K562 (cell line): ENCODE measurements around the gene SLC6A6. TPM values are rescaled to one million over a fixed set of nuclear protein-coding genes. Genes with fewer than 3 reads are reported as not detected.

Experiments used
- ATF6 ChIP-seq: sonication (generic); formaldehyde crosslinking; IDR thresholded peaks from 2 replicates; pipeline ENCODE4 v1.4.0; 2020; ENCODE audit warnings: mild to moderate bottlenecking, missing genetic modification reagents
- DNMT1 ChIP-seq: fragments of 450-650 bp; IDR thresholded peaks from 2 replicates; pipeline ENCODE4 v1.6.1; 2016; ENCODE audit warnings: antibody characterized with exemption, mild to moderate bottlenecking
- IRF1 ChIP-seq: sonication (generic); formaldehyde crosslinking; IDR thresholded peaks from 2 replicates; pipeline ENCODE4 v1.8.0; 2022; ENCODE audit warnings: missing genetic modification reagents, mild to moderate bottlenecking, borderline replicate concordance
- PHB ChIP-seq: fragments of 250-450 bp; sonication (Bioruptor Pico); IDR thresholded peaks from 2 replicates; pipeline ENCODE4 v1.5.0; 2021
- POLR2A ChIP-seq: fragments of 450-650 bp; conservative IDR thresholded peaks from 2 replicates; pipeline ENCODE4 v1.6.1; 2016
- SRSF7 ChIP-seq: fragments of 200-400 bp; formaldehyde crosslinking; optimal IDR thresholded peaks from 2 replicates; pipeline ENCODE3; 2017; ENCODE audit warnings: mild to moderate bottlenecking, low read depth, low read length
- TRIM25 ChIP-seq: fragments of 450-650 bp; IDR thresholded peaks from 2 replicates; pipeline ENCODE4 v1.7.0; 2016; ENCODE audit warnings: borderline replicate concordance
- ZZZ3 ChIP-seq: fragments of 450-650 bp; IDR thresholded peaks from 2 replicates; pipeline ENCODE4 v1.6.1; 2016; ENCODE audit warnings: antibody characterized with exemption, mild to moderate bottlenecking, moderate library complexity
- polyA plus RNA-seq, 8 experiments: library from polyadenylated mRNA; depleted of rRNA in 4 of 8; stranded (reverse) in 5 of 8; unstranded in 3 of 8; fragments of >200 nt; fragmentation: Nextera tagmentation in 2 of 8; fragmentation: Illumina TruSeq in 1 of 8; extraction: Ambion mirVana in 2 of 8; extraction: Trizol in 1 of 8; gene quantifications; 2 replicates each; pipeline versions ENCODE4 v1.2.1 to v1.2.3, GENCODE V29; 2011 to 2014; ENCODE audit warnings: inconsistent platforms in 1 of 8, missing spikeins in 1 of 8
- total RNA-seq, 7 experiments: library from RNA; depleted of rRNA in 6 of 7; stranded (reverse); fragments of >200 nt in 6 of 7; fragmentation: Illumina TruSeq in 2 of 7; extraction: Trizol in 2 of 7; gene quantifications; 2 replicates each; pipeline versions ENCODE4 v1.2.1 to v1.2.3, GENCODE V29; 2011 to 2021; ENCODE audit warnings: low replicate concordance in 1 of 7
- TF ChIP-seq, protein P1 (sequence below): IDR thresholded peaks from 2 replicates; pipeline ENCODE4 v1.6.1; 2012; ENCODE audit warnings: low read depth, low read length, improper control_type of control experiment, borderline replicate concordance
- TF ChIP-seq, protein P2 (sequence below): fragments of 450-650 bp; IDR thresholded peaks from 2 replicates; pipeline ENCODE4 v1.7.1; 2018; ENCODE audit warnings: mild to moderate bottlenecking, low read depth; ENCODE audit not compliant: partially characterized antibody

SLC6A6 gene
- total and polyA plus RNA-seq, 9 of the 15 experiments (the other 6 are each of a cell fraction or from before 2014, with no cell fraction given), result 12.3 to 203 (median 93.2) TPM

DNA sequence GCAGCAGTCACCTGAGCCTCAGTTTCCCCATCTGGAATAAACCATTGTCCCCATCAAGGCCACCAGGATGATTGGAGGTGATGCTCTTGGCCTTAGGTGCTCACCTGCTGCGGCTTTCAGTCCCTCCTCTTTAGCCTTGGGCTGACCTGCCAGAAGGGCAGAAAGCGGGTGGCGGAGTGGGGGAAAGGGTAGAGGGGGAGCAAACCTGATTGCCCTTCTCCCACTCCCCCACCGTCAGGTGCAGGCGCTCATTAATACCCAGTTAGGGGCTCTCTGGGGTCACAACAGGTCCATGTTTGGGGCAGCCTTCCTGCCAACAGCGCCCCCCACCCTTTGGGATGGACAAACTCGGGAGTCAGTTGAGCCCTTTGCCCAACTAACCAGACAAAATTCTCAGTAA is 87.2 kb downstream of the SLC6A6 start (continued):
- TF ChIP-seq DNMT1, result no peak
- no peak for TF ChIP-seq PHB (CRISPR knock-in tag)
- TF ChIP-seq ATF6 (CRISPR knock-in tag), result no peak
- TF ChIP-seq SRSF7, result no peak
- TF ChIP-seq, protein P1, sequence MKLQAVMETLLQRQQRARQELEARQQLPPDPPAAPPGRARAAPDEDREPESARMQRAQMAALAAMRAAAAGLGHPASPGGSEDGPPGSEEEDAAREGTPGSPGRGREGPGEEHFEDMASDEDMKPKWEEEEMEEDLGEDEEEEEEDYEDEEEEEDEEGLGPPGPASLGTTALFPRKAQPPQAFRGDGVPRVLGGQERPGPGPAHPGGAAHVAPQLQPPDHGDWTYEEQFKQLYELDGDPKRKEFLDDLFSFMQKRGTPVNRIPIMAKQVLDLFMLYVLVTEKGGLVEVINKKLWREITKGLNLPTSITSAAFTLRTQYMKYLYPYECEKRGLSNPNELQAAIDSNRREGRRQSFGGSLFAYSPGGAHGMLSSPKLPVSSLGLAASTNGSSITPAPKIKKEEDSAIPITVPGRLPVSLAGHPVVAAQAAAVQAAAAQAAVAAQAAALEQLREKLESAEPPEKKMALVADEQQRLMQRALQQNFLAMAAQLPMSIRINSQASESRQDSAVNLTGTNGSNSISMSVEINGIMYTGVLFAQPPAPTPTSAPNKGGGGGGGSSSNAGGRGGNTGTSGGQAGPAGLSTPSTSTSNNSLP, result no peak
- no peak for TF ChIP-seq TRIM25
- no peak for TF ChIP-seq IRF1 (CRISPR knock-in tag)
- TF ChIP-seq, protein P2, sequence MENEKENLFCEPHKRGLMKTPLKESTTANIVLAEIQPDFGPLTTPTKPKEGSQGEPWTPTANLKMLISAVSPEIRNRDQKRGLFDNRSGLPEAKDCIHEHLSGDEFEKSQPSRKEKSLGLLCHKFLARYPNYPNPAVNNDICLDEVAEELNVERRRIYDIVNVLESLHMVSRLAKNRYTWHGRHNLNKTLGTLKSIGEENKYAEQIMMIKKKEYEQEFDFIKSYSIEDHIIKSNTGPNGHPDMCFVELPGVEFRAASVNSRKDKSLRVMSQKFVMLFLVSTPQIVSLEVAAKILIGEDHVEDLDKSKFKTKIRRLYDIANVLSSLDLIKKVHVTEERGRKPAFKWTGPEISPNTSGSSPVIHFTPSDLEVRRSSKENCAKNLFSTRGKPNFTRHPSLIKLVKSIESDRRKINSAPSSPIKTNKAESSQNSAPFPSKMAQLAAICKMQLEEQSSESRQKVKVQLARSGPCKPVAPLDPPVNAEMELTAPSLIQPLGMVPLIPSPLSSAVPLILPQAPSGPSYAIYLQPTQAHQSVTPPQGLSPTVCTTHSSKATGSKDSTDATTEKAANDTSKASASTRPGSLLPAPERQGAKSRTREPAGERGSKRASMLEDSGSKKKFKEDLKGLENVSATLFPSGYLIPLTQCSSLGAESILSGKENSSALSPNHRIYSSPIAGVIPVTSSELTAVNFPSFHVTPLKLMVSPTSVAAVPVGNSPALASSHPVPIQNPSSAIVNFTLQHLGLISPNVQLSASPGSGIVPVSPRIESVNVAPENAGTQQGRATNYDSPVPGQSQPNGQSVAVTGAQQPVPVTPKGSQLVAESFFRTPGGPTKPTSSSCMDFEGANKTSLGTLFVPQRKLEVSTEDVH, result no peak
- no peak for TF ChIP-seq ZZZ3
- 0 out of 2 replicates have a peak, but pooled peaks have one; percentile 10 for TF ChIP-seq POLR2A
